WERI-Rb-1 (cell line): ENCODE data around the gene GDF15.

Experiments
- DNase-seq: peaks from one replicate; pipeline ENCODE4 v3.0.0-alpha.2; 2020
- H3K27ac ChIP-seq: fragments of 250-450 bp; sonication (Bioruptor Pico); 2 replicates; pipeline ENCODE4 v1.5.1; 2020; ENCODE audit warnings: mild to moderate bottlenecking, moderate library complexity
- H3K27me3 ChIP-seq: fragments of 250-450 bp; sonication (Bioruptor Pico); 2 replicates; pipeline ENCODE4 v1.5.1; 2021; ENCODE audit warnings: mild to moderate bottlenecking, low read depth, moderate library complexity; ENCODE audit not compliant: insufficient read depth, severe bottlenecking
- H3K36me3 ChIP-seq: fragments of 250-450 bp; sonication (Bioruptor Pico); 2 replicates; pipeline ENCODE4 v1.5.1; 2020; ENCODE audit warnings: mild to moderate bottlenecking, moderate library complexity
- H3K4me3 ChIP-seq: 2 replicates; pipeline ENCODE4 v1.5.1; 2011; ENCODE audit warnings: low read depth, mild to moderate bottlenecking, control low read depth, low read length
- H3K9me3 ChIP-seq: fragments of 250-450 bp; sonication (Bioruptor Pico); 2 replicates; pipeline ENCODE4 v1.5.1; 2021; ENCODE audit warnings: mild to moderate bottlenecking, moderate library complexity; ENCODE audit not compliant: severe bottlenecking
- CTCF ChIP-seq: IDR thresholded peaks from 2 replicates; pipeline ENCODE4 v1.5.1; 2011; ENCODE audit warnings: low read depth, mild to moderate bottlenecking, control low read depth, inconsistent platforms, low read length

Gene GDF15

GRCh38 chr19:18421371-18421959 lies 35.5 kb downstream of the GDF15 start:
- no peak for TF ChIP-seq CTCF
- H3K27ac ChIP-seq = peak overlapping the region; percentile 33; the same call in 1 of the 2 replicates

GRCh38 chr19:18422530-18423191 lies 36.7 kb downstream of the GDF15 start:
- Histone ChIP-seq H3K9me3 (no peaks in the 10 kb centered on the region), H3K36me3 (peaks cover 6% of the 10 kb centered on the region), H3K27ac (no peak overlapping the region), H3K27me3 (no peaks in the 10 kb centered on the region), H3K4me3 (no peak overlapping the region)
- TF ChIP-seq CTCF = no peak
- no peak for DNase-seq

More at GRCh38 chr19:18421371-18421959, 35.5 kb downstream of the GDF15 start:
- Histone ChIP-seq H3K27me3 (no peaks in the 10 kb centered on the region), H3K4me3 (no peak overlapping the region), H3K36me3 (peaks cover 4% of the 10 kb centered on the region; the same call in 1 of the 2 replicates), H3K9me3 (no peaks in the 10 kb centered on the region)
- peak; percentile 47 for DNase-seq

GRCh38 chr19:18423258-18424020 lies 37.5 kb downstream of the GDF15 start:
- H3K4me3 ChIP-seq = no peak overlapping the region
- H3K9me3 ChIP-seq = no peaks in the 10 kb centered on the region
- no peaks in the 10 kb centered on the region for H3K27me3 ChIP-seq
- no peak for DNase-seq
- peaks cover 6% of the 10 kb centered on the region for H3K36me3 ChIP-seq
- no peak overlapping the region for H3K27ac ChIP-seq
- no peak for TF ChIP-seq CTCF

- Histone ChIP-seq H3K36me3 (peaks cover 6% of the 10 kb centered on the region), H3K27me3 (no peaks in the 10 kb centered on the region), H3K4me3 (no peak overlapping the region), H3K9me3 (no peaks in the 10 kb centered on the region), H3K27ac (no peak overlapping the region)
- no peak for DNase-seq
- TF ChIP-seq CTCF = no peak
Observed at GRCh38 chr19:18424122-18424889, 38.3 kb downstream of the GDF15 start.

- Histone ChIP-seq H3K36me3 (peaks cover 6% of the 10 kb centered on the region), H3K27me3 (no peaks in the 10 kb centered on the region), H3K27ac (no peak overlapping the region), H3K9me3 (no peaks in the 10 kb centered on the region), H3K4me3 (no peak overlapping the region)
- DNase-seq = no peak
- no peak for TF ChIP-seq CTCF
Observed at GRCh38 chr19:18424890-18425514, 39.0 kb downstream of the GDF15 start.
